AG04450 (cell line): ENCODE measurements around the gene MAP3K2. TPM values are rescaled to one million over a fixed set of nuclear protein-coding genes. Genes with fewer than 3 reads are reported as not detected.

Experiments
- CTCF ChIA-PET: fragments of 300-600, 350-600 bp; formaldehyde crosslinking; extraction: SDS; loops from one replicate; lab custom pipeline; 2022; ENCODE audit warnings: antibody characterized with exemption, inconsistent platforms; lab: Charles Lee
- POLR2A ChIA-PET: fragments of 350-600 bp; formaldehyde crosslinking; extraction: SDS; loops from one replicate; lab custom pipeline; 2021; ENCODE audit warnings: antibody characterized with exemption, inconsistent platforms; lab: Yijun Ruan, JAX
- DNase-seq: peaks from one replicate; pipeline ENCODE4 v3.0.0-alpha.2; 2011; ENCODE audit warnings: low read depth, low spot score
- H3K27ac ChIP-seq: one replicate; pipeline ENCODE4 v1.5.1; 2012; ENCODE audit warnings: low read depth, low read length, control low read depth
- H3K27me3 ChIP-seq: one replicate; pipeline ENCODE4 v1.6.0; 2012; ENCODE audit warnings: low read length; ENCODE audit not compliant: control insufficient read depth, insufficient read depth
- H3K4me3 ChIP-seq: 2 replicates; pipeline ENCODE4 v1.5.1; 2011; ENCODE audit warnings: mild to moderate bottlenecking, low read depth, low read length, control low read depth
- H3K9me3 ChIP-seq: 2 replicates; pipeline ENCODE4 v1.5.1; 2012; ENCODE audit warnings: low read length; ENCODE audit not compliant: control insufficient read depth, insufficient read depth
- polyA plus RNA-seq: library from polyadenylated mRNA; depleted of rRNA; stranded (reverse); fragments of >200 nt; gene quantifications from 2 replicates; pipeline ENCODE4 v1.2.3, GENCODE V29; 2011
- TF ChIP-seq, protein P1 (sequence below): IDR thresholded peaks from 2 replicates; pipeline ENCODE4 v1.5.1; 2011; ENCODE audit warnings: low read depth, low read length, control low read depth, inconsistent platforms

The MAP3K2 gene
- polyA plus RNA-seq, 1 experiment = 15.5 TPM

DNA sequence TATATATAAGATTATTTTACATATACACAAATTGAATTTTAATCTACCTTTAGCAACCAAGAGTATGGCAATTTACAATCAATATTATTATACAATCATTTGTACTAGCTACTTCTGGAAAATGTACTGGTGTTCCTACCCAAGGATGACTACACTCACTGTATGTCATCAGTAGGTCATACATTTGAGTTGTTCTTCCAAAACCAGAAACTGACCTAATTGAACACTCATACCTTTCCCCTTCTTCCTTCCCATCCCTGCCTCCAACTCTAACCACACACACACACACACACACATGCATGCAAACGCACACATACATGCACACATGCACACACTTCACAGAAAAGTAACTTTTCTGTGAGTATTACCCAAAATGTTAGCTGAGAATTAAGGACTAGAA, 85.6 kb downstream of the MAP3K2 start:
- TF ChIP-seq, protein P1, sequence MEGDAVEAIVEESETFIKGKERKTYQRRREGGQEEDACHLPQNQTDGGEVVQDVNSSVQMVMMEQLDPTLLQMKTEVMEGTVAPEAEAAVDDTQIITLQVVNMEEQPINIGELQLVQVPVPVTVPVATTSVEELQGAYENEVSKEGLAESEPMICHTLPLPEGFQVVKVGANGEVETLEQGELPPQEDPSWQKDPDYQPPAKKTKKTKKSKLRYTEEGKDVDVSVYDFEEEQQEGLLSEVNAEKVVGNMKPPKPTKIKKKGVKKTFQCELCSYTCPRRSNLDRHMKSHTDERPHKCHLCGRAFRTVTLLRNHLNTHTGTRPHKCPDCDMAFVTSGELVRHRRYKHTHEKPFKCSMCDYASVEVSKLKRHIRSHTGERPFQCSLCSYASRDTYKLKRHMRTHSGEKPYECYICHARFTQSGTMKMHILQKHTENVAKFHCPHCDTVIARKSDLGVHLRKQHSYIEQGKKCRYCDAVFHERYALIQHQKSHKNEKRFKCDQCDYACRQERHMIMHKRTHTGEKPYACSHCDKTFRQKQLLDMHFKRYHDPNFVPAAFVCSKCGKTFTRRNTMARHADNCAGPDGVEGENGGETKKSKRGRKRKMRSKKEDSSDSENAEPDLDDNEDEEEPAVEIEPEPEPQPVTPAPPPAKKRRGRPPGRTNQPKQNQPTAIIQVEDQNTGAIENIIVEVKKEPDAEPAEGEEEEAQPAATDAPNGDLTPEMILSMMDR = no peak
- DNase-seq = no peak

DNA sequence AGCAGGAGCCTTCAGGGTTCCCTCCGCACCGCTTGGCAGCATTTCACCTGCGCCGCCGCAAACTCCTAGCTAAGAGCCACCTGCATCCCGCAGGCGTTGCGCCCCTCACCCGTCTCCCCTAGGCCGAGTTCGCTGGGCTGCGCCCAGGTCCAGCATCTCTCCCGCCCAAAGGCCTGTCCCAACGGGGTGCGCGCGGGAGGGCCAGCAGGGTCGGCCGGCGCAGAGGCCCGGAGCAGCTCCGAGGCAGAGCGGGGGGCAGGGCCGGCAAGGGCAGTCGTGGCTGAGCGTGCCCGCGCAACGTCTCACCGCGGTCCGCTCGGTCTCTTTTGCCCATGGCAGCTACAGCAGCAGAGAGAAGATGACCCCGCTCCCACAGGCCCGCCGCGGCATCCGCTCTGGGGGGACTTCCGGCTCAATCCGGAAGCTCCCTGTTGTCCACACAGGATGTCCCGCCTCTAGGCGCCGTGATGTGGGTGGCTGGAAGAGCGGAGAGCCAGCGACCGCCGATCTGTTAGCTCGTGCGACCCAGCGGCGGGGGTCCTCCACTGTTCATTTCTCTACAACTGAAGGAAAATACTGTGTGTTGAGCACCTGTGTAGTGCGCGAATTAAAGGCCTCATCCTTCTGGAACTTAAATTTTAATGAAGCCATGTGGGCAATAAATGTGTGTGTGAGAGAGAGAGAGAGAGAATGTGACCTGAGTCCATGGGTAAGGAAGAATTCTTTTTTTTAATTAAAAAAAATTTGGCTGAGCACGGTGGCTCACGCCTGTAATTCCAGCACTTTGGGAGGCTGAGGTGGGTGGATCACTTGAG, 93.8 kb downstream of the MAP3K2 start, which contains the start of gene ERCC3:
ERCC3 (minus strand) TSS at position 397 of the 815 bp plus-strand sequence; CDS start at position 334, 63 bp downstream.
- ChIA-PET POLR2A (interaction anchor here (0.7 to 1.1 kb wide), 5 partner anchors 8 to 382 kb away, joined by 3 to 7 read pairs (median 4); partner anchors contain the start of genes BIN1 and LIMS2), CTCF (interaction anchor here (1.2 to 3.1 kb wide), 2 partner anchors 30 to 185 kb away, joined by 3 to 12 read pairs; no protein-coding TSS in a partner anchor)
- Histone ChIP-seq H3K27ac (peak within 1 kb of the TSS; percentile 40), H3K27me3 (no peaks in the 10 kb centered on the region), H3K4me3 (peak within 1 kb of the TSS; percentile 98), H3K9me3 (no peaks in the 10 kb centered on the region; the same call in 1 of the 2 replicates)
- peak; percentile 38 for DNase-seq
- TF ChIP-seq, protein P1 = no peak

More for the DNA sequence above, 85.6 kb downstream of the MAP3K2 start:
- Histone ChIP-seq H3K4me3 (no peak overlapping the region), H3K27ac (no peak overlapping the region), H3K9me3 (no peaks in the 10 kb centered on the region), H3K27me3 (no peaks in the 10 kb centered on the region)
- POLR2A ChIA-PET = interaction anchor here (1.2 kb wide), 1 partner anchor 8 kb away, joined by 4 read pairs; the partner anchor contains the start of gene ERCC3
- CTCF ChIA-PET = interaction anchor here (0.6 to 2.1 kb wide), 2 partner anchors 17 to 177 kb away, joined by 3 to 7 read pairs; no protein-coding TSS in a partner anchor

DNA sequence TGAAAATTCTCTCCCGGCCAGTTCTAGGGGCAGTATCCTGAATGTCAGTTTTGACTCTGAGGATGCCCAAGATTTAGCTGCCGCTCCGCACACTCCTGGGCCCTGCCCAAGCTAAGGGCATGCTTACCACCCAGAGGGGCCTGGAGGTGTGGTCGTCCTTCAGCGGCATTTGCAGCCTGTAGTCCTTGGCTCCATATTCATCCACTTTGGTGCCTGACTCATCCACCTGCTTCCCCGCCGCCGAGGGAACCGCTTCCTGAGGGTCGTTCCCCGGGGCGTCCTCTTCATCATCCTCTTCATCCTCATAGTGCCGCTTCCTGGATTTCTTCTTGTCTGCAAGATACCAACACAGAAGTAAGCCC, 94.4 kb downstream of the MAP3K2 start:
- no peak for DNase-seq
- Histone ChIP-seq H3K9me3 (no peaks in the 10 kb centered on the region; the same call in 1 of the 2 replicates), H3K27me3 (no peaks in the 10 kb centered on the region), H3K27ac (peak overlapping the region; percentile 31), H3K4me3 (peak overlapping the region; percentile 98)
- CTCF ChIA-PET = interaction anchor here (1.2 to 3.1 kb wide), 2 partner anchors 31 to 186 kb away, joined by 3 to 12 read pairs; no protein-coding TSS in a partner anchor
- POLR2A ChIA-PET = interaction anchor here (1.0 to 1.1 kb wide), 3 partner anchors 101 to 382 kb away, joined by 3 to 7 read pairs (median 3); partner anchors contain the start of genes BIN1 and LIMS2
- TF ChIP-seq, protein P1 = 0 out of 2 replicates have a peak, but pooled peaks have one; percentile 0

DNA sequence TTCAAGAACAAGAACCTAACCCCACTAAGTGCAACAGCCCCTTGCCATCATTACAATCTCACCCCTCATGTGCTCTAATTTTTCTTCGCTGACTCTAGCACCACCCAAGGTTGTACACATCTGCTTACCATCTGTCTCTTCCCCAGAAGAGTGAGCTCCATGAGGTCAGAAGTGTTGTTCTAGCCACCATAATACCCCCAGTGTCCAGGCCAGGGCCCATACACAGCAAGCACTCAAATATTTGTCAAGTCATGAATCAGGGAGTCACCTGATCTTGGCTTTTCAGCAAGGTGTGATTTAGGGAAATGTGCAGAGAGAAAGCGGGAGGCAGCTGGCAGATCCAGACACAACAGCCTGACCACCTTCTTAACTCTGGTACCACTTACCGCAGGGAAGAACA, 99.5 kb downstream of the MAP3K2 start:
- TF ChIP-seq, protein P1 = no peak
- Histone ChIP-seq H3K4me3 (no peak overlapping the region), H3K27me3 (no peaks in the 10 kb centered on the region), H3K9me3 (no peaks in the 10 kb centered on the region; the same call in 1 of the 2 replicates), H3K27ac (no peak overlapping the region)
- ChIA-PET POLR2A (no interaction called here), CTCF (interaction anchor here (2.1 kb wide), 1 partner anchor 191 kb away, joined by 6 read pairs; no protein-coding TSS in a partner anchor)
- DNase-seq = no peak
